Measurements from ENCODE around the gene COL27A1.

DNA sequence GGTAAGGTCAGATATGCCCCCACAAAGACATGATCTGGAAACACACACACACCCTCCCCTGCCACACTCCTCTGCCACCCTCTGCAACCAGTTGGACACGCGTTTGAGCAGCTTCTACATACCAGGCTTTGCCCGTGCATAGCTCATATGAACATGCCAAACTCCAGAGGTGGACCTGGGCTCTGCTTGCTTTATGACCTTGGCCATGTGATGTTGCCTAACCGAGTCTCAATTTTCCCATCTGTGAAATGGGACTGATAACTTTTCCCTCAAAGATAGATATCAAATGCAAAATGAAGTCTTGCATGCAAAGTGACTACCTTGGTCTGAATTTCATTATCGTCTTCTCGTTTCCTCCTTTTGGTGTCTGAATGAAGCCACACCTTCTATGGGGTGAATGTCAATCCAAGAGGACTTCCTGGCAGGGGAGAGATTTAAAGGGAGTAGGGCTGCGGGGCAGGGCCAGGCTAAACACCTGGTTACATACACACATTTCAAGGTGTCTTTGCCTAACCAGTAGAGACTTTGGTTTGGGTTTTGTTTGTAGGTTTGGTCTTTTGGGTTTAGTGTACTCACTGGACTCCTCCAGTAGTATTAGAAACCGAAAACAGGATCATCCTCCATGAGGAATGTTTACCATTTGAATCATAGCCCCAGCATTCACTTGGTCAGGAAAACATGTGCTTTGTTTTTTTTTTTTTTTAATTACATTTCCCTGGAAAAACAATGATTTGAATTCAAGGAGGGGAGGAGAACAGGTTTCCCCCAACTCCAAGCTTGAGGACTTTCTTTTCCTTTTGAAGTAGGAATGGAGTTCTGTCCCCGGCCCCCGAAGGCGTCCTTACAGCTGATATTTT is 63.2 kb downstream of the COL27A1 start:
- TF ChIP-seq, protein P1, sequence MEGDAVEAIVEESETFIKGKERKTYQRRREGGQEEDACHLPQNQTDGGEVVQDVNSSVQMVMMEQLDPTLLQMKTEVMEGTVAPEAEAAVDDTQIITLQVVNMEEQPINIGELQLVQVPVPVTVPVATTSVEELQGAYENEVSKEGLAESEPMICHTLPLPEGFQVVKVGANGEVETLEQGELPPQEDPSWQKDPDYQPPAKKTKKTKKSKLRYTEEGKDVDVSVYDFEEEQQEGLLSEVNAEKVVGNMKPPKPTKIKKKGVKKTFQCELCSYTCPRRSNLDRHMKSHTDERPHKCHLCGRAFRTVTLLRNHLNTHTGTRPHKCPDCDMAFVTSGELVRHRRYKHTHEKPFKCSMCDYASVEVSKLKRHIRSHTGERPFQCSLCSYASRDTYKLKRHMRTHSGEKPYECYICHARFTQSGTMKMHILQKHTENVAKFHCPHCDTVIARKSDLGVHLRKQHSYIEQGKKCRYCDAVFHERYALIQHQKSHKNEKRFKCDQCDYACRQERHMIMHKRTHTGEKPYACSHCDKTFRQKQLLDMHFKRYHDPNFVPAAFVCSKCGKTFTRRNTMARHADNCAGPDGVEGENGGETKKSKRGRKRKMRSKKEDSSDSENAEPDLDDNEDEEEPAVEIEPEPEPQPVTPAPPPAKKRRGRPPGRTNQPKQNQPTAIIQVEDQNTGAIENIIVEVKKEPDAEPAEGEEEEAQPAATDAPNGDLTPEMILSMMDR (conservative IDR thresholded peaks at IDR 0.05) = no peak
- TF ChIP-seq ZFX (IDR thresholded peaks at IDR 0.05) = no peak

Measured in C4-2B (cell line).